Calu3 (cell line): Measurements from ENCODE around the gene SLC4A5. TPM values are rescaled to one million over a fixed set of nuclear protein-coding genes. Genes with fewer than 3 reads are reported as not detected.

Source experiments
- BruUV-seq: library from RNA; stranded (reverse); fragments of 400-500 nt; replicated peaks from 2 replicates; lab custom pipeline; 2021; lab: Mats Ljungman, UMichigan
- CTCF ChIA-PET: fragments of 300-600 bp; sonication (Branson Sonifier 250); formaldehyde crosslinking; loops from one replicate; lab custom pipeline; 2022; ENCODE audit warnings: antibody characterized with exemption; lab: Charles Lee
- DNase-seq: peaks from one replicate; pipeline ENCODE4 v3.0.0; 2022
- H3K27ac Mint-ChIP-seq: one replicate; pipeline ENCODE4 v1.8.0; 2022; ENCODE audit warnings: mixed read lengths; ENCODE audit not compliant: unreplicated experiment
- H3K27me3 Mint-ChIP-seq: one replicate; pipeline ENCODE4 v1.8.0; 2022; ENCODE audit warnings: mixed read lengths; ENCODE audit not compliant: unreplicated experiment
- H3K36me3 Mint-ChIP-seq: one replicate; pipeline ENCODE4 v1.8.0; 2022; ENCODE audit warnings: mild to moderate bottlenecking, moderate library complexity, mixed read lengths; ENCODE audit not compliant: insufficient read depth, unreplicated experiment
- H3K4me1 Mint-ChIP-seq: one replicate; pipeline ENCODE4 v1.8.0; 2022; ENCODE audit warnings: mild to moderate bottlenecking, low read depth, mixed read lengths; ENCODE audit not compliant: unreplicated experiment
- H3K4me3 Mint-ChIP-seq: one replicate; pipeline ENCODE4 v1.8.0; 2022; ENCODE audit warnings: mild to moderate bottlenecking, low read depth, moderate library complexity, mixed read lengths; ENCODE audit not compliant: unreplicated experiment
- H3K9me3 Mint-ChIP-seq: one replicate; pipeline ENCODE4 v1.8.0; 2022; ENCODE audit warnings: low read depth, mixed read lengths; ENCODE audit not compliant: unreplicated experiment
- intact Hi-C: fragments of 100-400 bp; cut with micrococcal nuclease; formaldehyde crosslinking; loops from one replicate; pipeline ENCODE4 v1.10.0; 2022; ENCODE audit not compliant: unreplicated experiment
- total RNA-seq: library from RNA; stranded (reverse); gene quantifications from 2 replicates; pipeline ENCODE4 v1.2.3, GENCODE V29; 2022
- TF ChIP-seq, protein P1 (sequence below): fragments of 200-600 bp; IDR thresholded peaks from one replicate; pipeline ENCODE4 v1.8.0; 2022; ENCODE audit warnings: antibody characterized with exemption; ENCODE audit not compliant: unreplicated experiment

The SLC4A5 gene
- total RNA-seq, 1 experiment from 2014 or later, result 7.0 TPM

DNA sequence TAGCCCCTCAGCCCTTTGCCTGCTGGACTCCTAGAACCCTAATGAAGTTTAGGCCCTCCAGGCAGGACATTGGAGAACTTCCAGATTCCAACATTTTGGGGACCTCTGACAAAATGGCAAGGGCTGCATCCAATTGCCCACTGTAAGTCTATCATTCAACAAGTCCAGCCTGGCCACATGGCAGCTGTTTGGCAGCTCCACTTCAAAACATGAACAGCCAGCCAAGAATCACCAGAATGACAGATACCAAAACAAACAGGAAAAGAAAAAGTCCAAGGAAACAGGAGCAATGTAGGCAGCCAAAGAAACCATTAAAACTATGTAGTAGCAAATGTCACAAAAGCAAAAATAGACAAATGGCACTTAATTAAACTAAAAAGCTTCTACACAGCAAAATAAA lies 25.5 kb downstream of the SLC4A5 start:
- CTCF ChIA-PET, result no interaction called here
- Mint-ChIP-seq H3K4me1 (no peaks in the 10 kb centered on the region), H3K4me3 (no peak overlapping the region), H3K27ac (no peak overlapping the region), H3K9me3 (no peaks in the 10 kb centered on the region), H3K27me3 (no peaks in the 10 kb centered on the region), H3K36me3 (no peaks in the 10 kb centered on the region)
- TF ChIP-seq, protein P1, sequence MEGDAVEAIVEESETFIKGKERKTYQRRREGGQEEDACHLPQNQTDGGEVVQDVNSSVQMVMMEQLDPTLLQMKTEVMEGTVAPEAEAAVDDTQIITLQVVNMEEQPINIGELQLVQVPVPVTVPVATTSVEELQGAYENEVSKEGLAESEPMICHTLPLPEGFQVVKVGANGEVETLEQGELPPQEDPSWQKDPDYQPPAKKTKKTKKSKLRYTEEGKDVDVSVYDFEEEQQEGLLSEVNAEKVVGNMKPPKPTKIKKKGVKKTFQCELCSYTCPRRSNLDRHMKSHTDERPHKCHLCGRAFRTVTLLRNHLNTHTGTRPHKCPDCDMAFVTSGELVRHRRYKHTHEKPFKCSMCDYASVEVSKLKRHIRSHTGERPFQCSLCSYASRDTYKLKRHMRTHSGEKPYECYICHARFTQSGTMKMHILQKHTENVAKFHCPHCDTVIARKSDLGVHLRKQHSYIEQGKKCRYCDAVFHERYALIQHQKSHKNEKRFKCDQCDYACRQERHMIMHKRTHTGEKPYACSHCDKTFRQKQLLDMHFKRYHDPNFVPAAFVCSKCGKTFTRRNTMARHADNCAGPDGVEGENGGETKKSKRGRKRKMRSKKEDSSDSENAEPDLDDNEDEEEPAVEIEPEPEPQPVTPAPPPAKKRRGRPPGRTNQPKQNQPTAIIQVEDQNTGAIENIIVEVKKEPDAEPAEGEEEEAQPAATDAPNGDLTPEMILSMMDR, result no peak
- BruUV-seq, result no TSS peak
- no peak for DNase-seq
- intact Hi-C loops, result no loop called here

DNA sequence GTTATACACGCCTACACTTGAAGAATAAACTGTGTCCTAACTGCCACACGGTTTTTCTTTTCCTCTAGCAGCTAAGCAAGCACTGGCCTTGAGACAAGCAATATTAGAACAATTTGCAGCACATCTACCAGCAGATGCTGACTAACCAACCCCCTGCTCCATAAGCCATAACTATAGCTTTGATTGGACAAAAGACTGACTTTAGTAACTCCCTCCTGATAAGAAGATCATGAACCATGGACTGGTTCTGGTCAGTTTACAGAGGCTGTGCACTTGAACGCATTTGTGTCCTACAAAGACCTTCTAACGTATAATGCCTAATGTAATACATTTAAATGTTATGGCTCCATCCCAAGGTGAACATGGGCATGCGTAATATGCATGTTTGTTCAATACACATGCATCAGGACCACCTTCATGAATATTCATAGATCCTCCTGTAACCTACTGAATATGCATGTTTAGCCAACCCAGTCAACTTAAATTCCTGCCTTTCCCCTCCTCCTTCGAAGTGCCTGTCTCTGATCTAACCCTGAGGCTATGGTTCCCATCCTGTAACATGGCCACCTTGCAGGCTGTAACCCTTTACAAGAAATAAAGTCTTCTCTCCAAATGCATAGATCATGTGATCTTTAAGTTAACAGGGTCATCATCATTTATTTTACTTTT lies 26.5 kb downstream of the SLC4A5 start:
- intact Hi-C loops, result no loop called here
- Mint-ChIP-seq H3K4me1 (no peaks in the 10 kb centered on the region), H3K36me3 (no peaks in the 10 kb centered on the region)

DNA sequence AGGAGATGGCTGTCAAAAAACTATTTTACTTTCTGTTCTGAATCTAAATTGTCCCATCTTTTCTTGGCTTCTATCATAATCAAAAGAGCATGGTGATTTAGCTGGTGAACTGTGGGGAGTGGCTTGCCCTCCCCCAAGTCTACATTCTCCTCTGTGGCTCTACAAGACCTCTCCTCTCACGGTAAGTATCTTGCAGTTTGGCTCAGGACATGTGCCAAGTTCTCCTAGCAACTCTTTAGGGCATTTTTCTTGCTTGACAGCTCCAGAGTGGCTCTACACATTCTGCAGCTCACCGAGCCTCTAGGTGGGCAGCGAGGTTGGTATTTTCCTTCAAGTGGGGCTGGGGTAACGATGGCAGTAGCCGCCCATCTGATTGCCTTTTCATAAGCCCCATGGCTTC lies 29.1 kb downstream of the SLC4A5 start:
- no peaks in the 10 kb centered on the region for H3K4me1 Mint-ChIP-seq
- no peak overlapping the region for H3K27ac Mint-ChIP-seq
- CTCF ChIA-PET, result no interaction called here
- intact Hi-C loops, result no loop called here
- no peak for DNase-seq
- BruUV-seq, result no TSS peak
- H3K4me3 Mint-ChIP-seq, result no peak overlapping the region
- H3K36me3 Mint-ChIP-seq, result no peaks in the 10 kb centered on the region
- TF ChIP-seq, protein P1, result no peak
- H3K9me3 Mint-ChIP-seq, result no peaks in the 10 kb centered on the region
- H3K27me3 Mint-ChIP-seq, result no peaks in the 10 kb centered on the region

More for the DNA sequence above, 26.5 kb downstream of the SLC4A5 start:
- H3K27me3 Mint-ChIP-seq, result no peaks in the 10 kb centered on the region
- BruUV-seq, result no TSS peak
- TF ChIP-seq, protein P1, result no peak
- no peak overlapping the region for H3K27ac Mint-ChIP-seq
- H3K9me3 Mint-ChIP-seq, result no peaks in the 10 kb centered on the region
- no peak for DNase-seq
- CTCF ChIA-PET, result no interaction called here
- H3K4me3 Mint-ChIP-seq, result no peak overlapping the region

DNA sequence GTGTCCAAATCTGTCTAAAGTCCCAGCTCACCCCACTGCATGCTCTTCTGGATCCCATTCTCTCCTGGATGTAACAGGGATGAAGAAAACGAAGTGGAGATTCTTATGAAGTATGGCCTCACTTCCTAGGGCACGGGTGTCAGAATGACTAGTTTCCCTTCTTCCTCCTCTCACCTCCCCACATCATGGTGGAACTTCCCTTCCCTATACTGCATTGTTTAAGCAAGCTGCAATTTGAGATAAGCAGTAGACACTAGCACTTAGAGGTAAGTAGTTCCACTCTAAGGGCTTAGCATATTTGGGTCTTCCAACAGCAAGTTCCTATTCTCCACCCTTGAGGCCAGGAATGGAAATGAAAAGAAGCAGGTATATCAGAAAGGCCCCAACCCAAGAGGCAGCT lies 29.7 kb downstream of the SLC4A5 start:
- CTCF ChIA-PET, result no interaction called here
- H3K36me3 Mint-ChIP-seq, result no peaks in the 10 kb centered on the region
- no peak for DNase-seq
- H3K4me1 Mint-ChIP-seq, result no peaks in the 10 kb centered on the region
- no peak overlapping the region for H3K27ac Mint-ChIP-seq
- H3K27me3 Mint-ChIP-seq, result no peaks in the 10 kb centered on the region
- intact Hi-C loops, result no loop called here
- BruUV-seq, result no TSS peak
- no peaks in the 10 kb centered on the region for H3K9me3 Mint-ChIP-seq
- TF ChIP-seq, protein P1, result no peak
- H3K4me3 Mint-ChIP-seq, result no peak overlapping the region
